GM18519 (cell line): ENCODE results near the gene LIF.
"Not testable (repeated sequence)": the region's sequence is repeated elsewhere in the genome, so short reads cannot be mapped to it uniquely, and the experiment has no call there.

Experiments
- ATAC-seq: cut with Tn5 transposase; IDR thresholded peaks from one replicate; pipeline ENCODE4 v1.9.1; 2021; ENCODE audit warnings: mild to moderate bottlenecking, moderate library complexity; ENCODE audit not compliant: unreplicated experiment, low FRiP score

The LIF gene

GRCh38 chr22:30228509-30229359 is 17.8 kb downstream of the LIF start:
- ATAC-seq: no peak

GRCh38 chr22:30227438-30228228 is 18.9 kb downstream of the LIF start:
- ATAC-seq: no peak

GRCh38 chr22:30226192-30226832 is 20.2 kb downstream of the LIF start:
- ATAC-seq: no peak

- ATAC-seq: no peak
Observed at GRCh38 chr22:30225220-30225927, 21.2 kb downstream of the LIF start.

- ATAC-seq: no peak
Observed at GRCh38 chr22:30224161-30224857, 22.2 kb downstream of the LIF start.

GRCh38 chr22:30223303-30223702 is 23.3 kb downstream of the LIF start:
- ATAC-seq: no peak

GRCh38 chr22:30222321-30222720 is 24.2 kb downstream of the LIF start:
- no peak for ATAC-seq

- ATAC-seq: no peak
Observed at GRCh38 chr22:30221121-30221992, 25.2 kb downstream of the LIF start.

GRCh38 chr22:30220338-30221012 is 26.1 kb downstream of the LIF start:
- ATAC-seq: no peak

- ATAC-seq: no peak
Observed at GRCh38 chr22:30219668-30220278, 26.8 kb downstream of the LIF start.

GRCh38 chr22:30219049-30219654 is 27.4 kb downstream of the LIF start:
- ATAC-seq: no peak

GRCh38 chr22:30217698-30218560 is 28.6 kb downstream of the LIF start:
- no peak for ATAC-seq

- no peak for ATAC-seq
Observed at GRCh38 chr22:30216710-30217109, 29.8 kb downstream of the LIF start.

- ATAC-seq: not testable (repeated sequence)
Observed at GRCh38 chr22:30216272-30216671, 30.3 kb downstream of the LIF start.

- ATAC-seq: no peak
Observed at GRCh38 chr22:30214703-30215407, 31.7 kb downstream of the LIF start.

- ATAC-seq: no peak
Observed at GRCh38 chr22:30212996-30213441, 33.5 kb downstream of the LIF start.
